Calu3 (cell line): Measurements from ENCODE around the gene ABCC6. TPM values are rescaled to one million over a fixed set of nuclear protein-coding genes. Genes with fewer than 3 reads are reported as not detected.
A peak's percentile ranks its signal among the peaks of the same experiment; 100 is the strongest.
"Not testable (repeated sequence)": the region's sequence is repeated elsewhere in the genome, so short reads cannot be mapped to it uniquely, and the experiment has no call there.

Source experiments
- BruUV-seq: library from RNA; stranded (reverse); fragments of 400-500 nt; replicated peaks from 2 replicates; lab custom pipeline; 2021; lab: Mats Ljungman, UMichigan
- CTCF ChIA-PET: fragments of 300-600 bp; sonication (Branson Sonifier 250); formaldehyde crosslinking; loops from one replicate; lab custom pipeline; 2022; ENCODE audit warnings: antibody characterized with exemption; lab: Charles Lee
- DNase-seq: peaks from one replicate; pipeline ENCODE4 v3.0.0; 2022
- H3K27ac Mint-ChIP-seq: one replicate; pipeline ENCODE4 v1.8.0; 2022; ENCODE audit warnings: mixed read lengths; ENCODE audit not compliant: unreplicated experiment
- H3K27me3 Mint-ChIP-seq: one replicate; pipeline ENCODE4 v1.8.0; 2022; ENCODE audit warnings: mixed read lengths; ENCODE audit not compliant: unreplicated experiment
- H3K36me3 Mint-ChIP-seq: one replicate; pipeline ENCODE4 v1.8.0; 2022; ENCODE audit warnings: mild to moderate bottlenecking, moderate library complexity, mixed read lengths; ENCODE audit not compliant: insufficient read depth, unreplicated experiment
- H3K4me1 Mint-ChIP-seq: one replicate; pipeline ENCODE4 v1.8.0; 2022; ENCODE audit warnings: mild to moderate bottlenecking, low read depth, mixed read lengths; ENCODE audit not compliant: unreplicated experiment
- H3K4me3 Mint-ChIP-seq: one replicate; pipeline ENCODE4 v1.8.0; 2022; ENCODE audit warnings: mild to moderate bottlenecking, low read depth, moderate library complexity, mixed read lengths; ENCODE audit not compliant: unreplicated experiment
- H3K9me3 Mint-ChIP-seq: one replicate; pipeline ENCODE4 v1.8.0; 2022; ENCODE audit warnings: low read depth, mixed read lengths; ENCODE audit not compliant: unreplicated experiment
- CTCF ChIP-seq: fragments of 200-600 bp; IDR thresholded peaks from one replicate; pipeline ENCODE4 v1.8.0; 2022; ENCODE audit warnings: antibody characterized with exemption; ENCODE audit not compliant: unreplicated experiment
- intact Hi-C: fragments of 100-400 bp; cut with micrococcal nuclease; formaldehyde crosslinking; loops from one replicate; pipeline ENCODE4 v1.10.0; 2022; ENCODE audit not compliant: unreplicated experiment
- total RNA-seq: library from RNA; stranded (reverse); gene quantifications from 2 replicates; pipeline ENCODE4 v1.2.3, GENCODE V29; 2022

Gene ABCC6
- total RNA-seq, 1 experiment from 2014 or later = 3.7 TPM

- H3K4me1 Mint-ChIP-seq, BruUV-seq, H3K4me3 Mint-ChIP-seq, DNase-seq, H3K36me3 Mint-ChIP-seq, H3K27ac Mint-ChIP-seq, intact Hi-C loops, H3K9me3 Mint-ChIP-seq, CTCF ChIA-PET, H3K27me3 Mint-ChIP-seq: not testable (repeated sequence)
Observed at GRCh38 chr16:16207787-16208334, 15.4 kb downstream of the ABCC6 start.

GRCh38 chr16:16207097-16207786 is 16.1 kb downstream of the ABCC6 start:
- H3K4me1 Mint-ChIP-seq, intact Hi-C loops, BruUV-seq, DNase-seq, H3K36me3 Mint-ChIP-seq, H3K27ac Mint-ChIP-seq, H3K27me3 Mint-ChIP-seq, CTCF ChIA-PET, H3K4me3 Mint-ChIP-seq, H3K9me3 Mint-ChIP-seq: not testable (repeated sequence)

DNA sequence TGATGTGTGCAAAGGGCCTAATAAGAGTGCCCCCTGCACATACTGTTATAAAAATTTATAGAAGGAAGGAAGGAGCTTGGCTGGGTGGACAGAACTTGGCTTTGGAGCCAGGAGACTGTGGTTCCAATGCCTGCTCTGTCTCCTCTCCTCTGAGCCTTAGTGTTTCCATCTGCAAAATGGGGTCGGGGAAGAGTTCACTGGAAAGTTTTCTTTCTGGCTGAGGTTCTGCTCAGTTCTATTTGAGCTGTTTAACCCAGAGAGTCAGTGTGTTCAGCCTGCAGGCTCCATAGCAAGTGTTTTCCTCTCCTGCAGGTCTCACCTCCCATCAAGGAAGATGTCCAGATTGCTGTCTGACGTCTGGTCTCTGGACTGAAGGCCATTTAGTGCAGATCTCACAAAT is 17.4 kb downstream of the ABCC6 start:
- intact Hi-C loops, H3K36me3 Mint-ChIP-seq, H3K4me1 Mint-ChIP-seq, DNase-seq, CTCF ChIA-PET, H3K27ac Mint-ChIP-seq, H3K27me3 Mint-ChIP-seq, BruUV-seq, H3K9me3 Mint-ChIP-seq, H3K4me3 Mint-ChIP-seq: not testable (repeated sequence)

DNA sequence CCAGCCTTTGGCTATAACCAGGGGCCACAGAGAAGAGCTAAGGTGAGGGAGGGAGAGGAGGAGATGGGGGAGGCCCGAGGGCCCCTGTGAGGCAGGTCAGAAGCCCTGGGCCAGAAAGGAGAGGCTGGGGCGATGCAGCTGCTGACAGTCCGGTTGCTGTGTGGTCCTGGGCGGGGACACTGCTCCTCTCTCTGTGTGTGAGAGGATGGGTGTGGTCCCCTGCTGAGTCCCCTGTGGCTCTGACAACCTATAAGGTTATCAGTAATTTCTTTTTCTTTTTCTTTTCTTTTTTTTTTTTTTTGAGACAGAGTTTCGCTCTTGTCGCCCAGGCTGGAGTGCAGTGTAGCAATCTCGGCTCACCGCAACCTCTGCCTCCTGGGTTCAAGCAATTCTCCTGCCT is 18.7 kb downstream of the ABCC6 start:
- H3K4me3 Mint-ChIP-seq, H3K9me3 Mint-ChIP-seq, H3K36me3 Mint-ChIP-seq, H3K4me1 Mint-ChIP-seq, DNase-seq, intact Hi-C loops, BruUV-seq, H3K27me3 Mint-ChIP-seq, H3K27ac Mint-ChIP-seq: not testable (repeated sequence)
- CTCF ChIA-PET = interaction anchor here (0.7 kb wide), 1 partner anchor 753 kb away, joined by 3 read pairs; no protein-coding TSS in a partner anchor

- intact Hi-C loops, H3K36me3 Mint-ChIP-seq, H3K4me3 Mint-ChIP-seq, BruUV-seq, H3K4me1 Mint-ChIP-seq, H3K27ac Mint-ChIP-seq, DNase-seq, CTCF ChIA-PET, H3K9me3 Mint-ChIP-seq, H3K27me3 Mint-ChIP-seq: not testable (repeated sequence)
Observed at GRCh38 chr16:16203494-16203893, 19.8 kb downstream of the ABCC6 start.

DNA sequence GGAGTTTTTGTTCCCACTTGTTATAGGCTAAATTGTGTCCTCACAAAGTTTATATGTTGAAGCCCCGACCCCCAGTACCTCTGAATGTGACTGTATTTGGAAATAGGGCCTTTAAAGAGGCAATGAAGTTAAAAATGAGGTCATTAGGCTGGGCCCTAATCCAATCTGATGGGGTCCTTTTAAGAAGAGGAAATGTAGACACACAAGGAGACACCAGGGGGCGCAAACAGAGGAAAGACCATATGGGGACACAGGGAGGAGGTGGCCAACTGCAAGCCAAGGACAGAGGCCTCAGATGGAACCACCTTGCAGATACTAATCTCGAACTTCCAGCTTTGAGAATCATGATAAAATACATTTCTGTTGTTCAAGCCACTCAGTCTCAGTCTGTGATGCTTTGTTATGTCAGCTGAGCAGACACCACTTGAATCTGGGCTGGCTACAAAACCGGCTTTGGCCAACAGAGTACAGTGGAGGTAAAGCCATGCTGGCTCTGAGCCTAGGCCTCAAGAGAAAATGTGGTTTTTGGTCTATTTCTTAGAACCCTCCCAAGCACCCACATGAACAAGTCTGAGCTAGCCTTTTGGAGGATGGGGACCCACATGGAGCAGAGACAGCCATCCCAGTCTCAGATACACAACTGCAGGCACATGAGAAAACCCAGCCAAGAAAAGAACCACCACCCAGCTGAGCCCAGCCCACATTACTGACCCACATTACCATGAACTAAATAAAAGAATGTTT is 20.7 kb downstream of the ABCC6 start:
- H3K27me3 Mint-ChIP-seq, H3K4me3 Mint-ChIP-seq, H3K36me3 Mint-ChIP-seq, H3K4me1 Mint-ChIP-seq, CTCF ChIA-PET, H3K27ac Mint-ChIP-seq, BruUV-seq, H3K9me3 Mint-ChIP-seq, intact Hi-C loops: not testable (repeated sequence)
- peak; percentile 71 for DNase-seq
- peak; percentile 43 for TF ChIP-seq CTCF

GRCh38 chr16:16201880-16202279 is 21.4 kb downstream of the ABCC6 start:
- H3K4me3 Mint-ChIP-seq, H3K36me3 Mint-ChIP-seq, intact Hi-C loops, H3K27ac Mint-ChIP-seq, H3K27me3 Mint-ChIP-seq, DNase-seq, CTCF ChIA-PET, BruUV-seq, H3K4me1 Mint-ChIP-seq, H3K9me3 Mint-ChIP-seq: not testable (repeated sequence)

DNA sequence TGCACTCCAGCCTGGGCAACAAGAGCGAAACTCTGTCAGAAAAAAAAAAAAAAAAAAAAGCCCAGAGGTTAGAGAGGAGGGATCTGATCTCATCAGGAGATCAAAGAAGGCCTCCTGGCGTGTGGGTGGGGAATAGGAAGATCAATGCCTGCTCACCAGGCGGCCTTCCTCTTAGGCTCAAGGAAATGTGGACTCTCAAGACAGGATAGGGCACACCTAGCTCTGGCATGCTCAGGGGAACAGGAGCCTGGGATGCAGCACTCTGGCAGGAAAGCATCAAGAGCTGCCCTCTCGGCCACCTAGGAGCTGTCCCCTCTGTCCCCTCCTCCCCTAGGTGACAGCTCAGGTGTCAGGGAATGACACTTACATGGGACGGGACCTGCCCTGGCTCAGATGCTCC is 22.9 kb downstream of the ABCC6 start:
- H3K27me3 Mint-ChIP-seq, H3K27ac Mint-ChIP-seq, DNase-seq, CTCF ChIA-PET, H3K4me1 Mint-ChIP-seq, BruUV-seq, intact Hi-C loops, H3K9me3 Mint-ChIP-seq, H3K36me3 Mint-ChIP-seq, H3K4me3 Mint-ChIP-seq: not testable (repeated sequence)

DNA sequence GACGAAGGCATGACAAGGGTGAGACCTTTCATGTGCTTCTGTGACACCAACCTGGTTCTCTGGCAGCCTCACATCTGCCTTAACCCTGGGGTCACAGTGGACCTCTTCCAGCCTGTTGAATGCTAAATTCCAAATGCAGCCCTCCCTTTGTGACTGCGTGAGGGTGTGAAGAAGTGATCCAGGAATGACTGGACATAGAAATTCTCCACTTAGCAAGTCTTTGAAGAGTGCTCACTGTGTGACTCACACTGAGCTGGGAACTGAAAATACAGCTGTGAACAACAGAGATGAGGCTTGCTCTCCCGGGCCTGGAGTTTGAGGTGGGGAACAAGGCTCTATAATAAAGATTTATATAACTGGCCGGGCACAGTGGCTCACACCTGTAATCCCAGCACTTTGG is 23.9 kb downstream of the ABCC6 start:
- intact Hi-C loops = not testable (repeated sequence)

More for the DNA sequence above, 23.9 kb downstream of the ABCC6 start:
- H3K36me3 Mint-ChIP-seq, CTCF ChIA-PET, DNase-seq, H3K27me3 Mint-ChIP-seq, H3K9me3 Mint-ChIP-seq, H3K27ac Mint-ChIP-seq, H3K4me1 Mint-ChIP-seq, H3K4me3 Mint-ChIP-seq, BruUV-seq: not testable (repeated sequence)
